LHCN-M2 (cell line): ENCODE measurements around the gene SORCS2. TPM values are rescaled to one million over a fixed set of nuclear protein-coding genes. Genes with fewer than 3 reads are reported as not detected.

ENCODE experiments used
- DNase-seq: peaks from one replicate; pipeline ENCODE4 v3.0.0-alpha.2; 2012; ENCODE audit warnings: low read depth
- total RNA-seq: library from RNA; depleted of rRNA; stranded (reverse); fragments of >200 nt; gene quantifications from 2 replicates; pipeline ENCODE4 v1.2.3, GENCODE V29; 2014

The SORCS2 gene
- total RNA-seq, 1 experiment from 2014 or later: 0.52 TPM

- no peak for DNase-seq
Observed at GRCh38 chr4:7738458-7739076, 546.2 kb downstream of the SORCS2 start.

GRCh38 chr4:7739077-7739917 is 547.0 kb downstream of the SORCS2 start:
- DNase-seq: no peak

- DNase-seq: no peak
Observed at GRCh38 chr4:7739918-7740865, 547.9 kb downstream of the SORCS2 start.

- DNase-seq: no peak
Observed at GRCh38 chr4:7740866-7741525, 548.7 kb downstream of the SORCS2 start.

- DNase-seq: no peak
Observed at GRCh38 chr4:7741946-7742806, 549.8 kb downstream of the SORCS2 start.

- DNase-seq: no peak
Observed at GRCh38 chr4:7742807-7743280, 550.5 kb downstream of the SORCS2 start.

GRCh38 chr4:7744142-7744804 is 551.9 kb downstream of the SORCS2 start:
- no peak for DNase-seq

- no peak for DNase-seq
Observed at GRCh38 chr4:7745301-7745885, 553.1 kb downstream of the SORCS2 start.

GRCh38 chr4:7746351-7747061 is 554.2 kb downstream of the SORCS2 start:
- no peak for DNase-seq

- DNase-seq: no peak
Observed at GRCh38 chr4:7747062-7747385, 554.7 kb downstream of the SORCS2 start.

- DNase-seq: no peak
Observed at GRCh38 chr4:7747566-7747965, 555.2 kb downstream of the SORCS2 start.

- DNase-seq: no peak
Observed at GRCh38 chr4:7750523-7750922, 558.2 kb downstream of the SORCS2 start.

GRCh38 chr4:7750972-7751371 is 558.6 kb downstream of the SORCS2 start:
- DNase-seq: no peak

GRCh38 chr4:7752649-7753048 is 560.3 kb downstream of the SORCS2 start:
- no peak for DNase-seq

GRCh38 chr4:7753271-7753670 is 560.9 kb downstream of the SORCS2 start:
- DNase-seq: no peak

GRCh38 chr4:7753931-7754465 is 561.7 kb downstream of the SORCS2 start:
- no peak for DNase-seq

GRCh38 chr4:7754565-7755262 is 562.4 kb downstream of the SORCS2 start:
- DNase-seq: no peak

- no peak for DNase-seq
Observed at GRCh38 chr4:7755561-7755960, 563.2 kb downstream of the SORCS2 start.
